ENCODE results near the gene SLIT3.

GRCh38 chr5:169125571-169125970 is 175.4 kb downstream of the SLIT3 start:
- TF ChIP-seq, protein P1, sequence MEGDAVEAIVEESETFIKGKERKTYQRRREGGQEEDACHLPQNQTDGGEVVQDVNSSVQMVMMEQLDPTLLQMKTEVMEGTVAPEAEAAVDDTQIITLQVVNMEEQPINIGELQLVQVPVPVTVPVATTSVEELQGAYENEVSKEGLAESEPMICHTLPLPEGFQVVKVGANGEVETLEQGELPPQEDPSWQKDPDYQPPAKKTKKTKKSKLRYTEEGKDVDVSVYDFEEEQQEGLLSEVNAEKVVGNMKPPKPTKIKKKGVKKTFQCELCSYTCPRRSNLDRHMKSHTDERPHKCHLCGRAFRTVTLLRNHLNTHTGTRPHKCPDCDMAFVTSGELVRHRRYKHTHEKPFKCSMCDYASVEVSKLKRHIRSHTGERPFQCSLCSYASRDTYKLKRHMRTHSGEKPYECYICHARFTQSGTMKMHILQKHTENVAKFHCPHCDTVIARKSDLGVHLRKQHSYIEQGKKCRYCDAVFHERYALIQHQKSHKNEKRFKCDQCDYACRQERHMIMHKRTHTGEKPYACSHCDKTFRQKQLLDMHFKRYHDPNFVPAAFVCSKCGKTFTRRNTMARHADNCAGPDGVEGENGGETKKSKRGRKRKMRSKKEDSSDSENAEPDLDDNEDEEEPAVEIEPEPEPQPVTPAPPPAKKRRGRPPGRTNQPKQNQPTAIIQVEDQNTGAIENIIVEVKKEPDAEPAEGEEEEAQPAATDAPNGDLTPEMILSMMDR (IDR thresholded peaks at IDR 0.05) = no peak
- TF ChIP-seq POLR2A (IDR thresholded peaks at IDR 0.05; ENCODE audit: low read depth) = no peak

Data from esophagus muscularis mucosa (tissue), 3 donors.